DND-41 (cell line): ENCODE data around the gene MIEF2.

Experiments
- ATAC-seq: fragments of 200-7000 bp; cut with Tn5 transposase; 3 replicates; pipeline ENCODE4 v1.9.1; 2021; ENCODE audit warnings: low read depth; ENCODE audit not compliant: insufficient read depth
- DNase-seq: peaks from one replicate; pipeline ENCODE4 v3.0.0-alpha.2; 2020
- H2AFZ ChIP-seq: 2 replicates; pipeline ENCODE4 v1.6.0; 2012; ENCODE audit warnings: low read depth, low read length
- H3K27ac ChIP-seq: 2 replicates; pipeline ENCODE4 v1.5.1; 2012; ENCODE audit warnings: low read length, inconsistent platforms
- H3K27me3 ChIP-seq: fragments of 200-600 bp; sonication (generic); 2 replicates; pipeline ENCODE4 v1.6.0; 2012; ENCODE audit warnings: low read length, mild to moderate bottlenecking, inconsistent platforms; ENCODE audit not compliant: insufficient read depth, poor library complexity
- H3K36me3 ChIP-seq: 2 replicates; pipeline ENCODE4 v1.5.1; 2012; ENCODE audit warnings: low read length, inconsistent platforms; ENCODE audit not compliant: insufficient read depth
- H3K4me1 ChIP-seq: 2 replicates; pipeline ENCODE4 v1.5.1; 2012; ENCODE audit warnings: mild to moderate bottlenecking, low read length; ENCODE audit not compliant: insufficient read depth
- H3K4me2 ChIP-seq: 2 replicates; pipeline ENCODE4 v1.6.0; 2012; ENCODE audit warnings: mild to moderate bottlenecking, moderate library complexity, low read length, inconsistent platforms; ENCODE audit not compliant: insufficient read depth
- H3K4me3 ChIP-seq, 2 experiments: fragments of 200-600 bp in 1 of 2; shearing (Covaris generic) in 1 of 2; 2 replicates each; pipeline ENCODE4 v1.5.1; 2012 to 2016; ENCODE audit warnings: inconsistent platforms in 2 of 2, low read length in 2 of 2, mild to moderate bottlenecking in 2 of 2, low read depth in 1 of 2, moderate library complexity in 1 of 2
- H3K79me2 ChIP-seq: 2 replicates; pipeline ENCODE4 v1.6.0; 2012; ENCODE audit warnings: low read length, inconsistent platforms; ENCODE audit not compliant: insufficient read depth
- H3K9ac ChIP-seq: 2 replicates; pipeline ENCODE4 v1.6.0; 2012; ENCODE audit warnings: low read depth, mild to moderate bottlenecking, inconsistent platforms, low read length, moderate library complexity
- H3K9me3 ChIP-seq: 2 replicates; pipeline ENCODE4 v1.5.1; 2012; ENCODE audit warnings: low read length, moderate library complexity, mild to moderate bottlenecking, inconsistent platforms; ENCODE audit not compliant: insufficient read depth, severe bottlenecking
- H4K20me1 ChIP-seq: 2 replicates; pipeline ENCODE4 v1.6.0; 2012; ENCODE audit warnings: low read length; ENCODE audit not compliant: insufficient read depth
- CTCF ChIP-seq: IDR thresholded peaks from 2 replicates; pipeline ENCODE4 v1.5.1; 2012; ENCODE audit warnings: borderline replicate concordance, low read length, moderate library complexity, mild to moderate bottlenecking; ENCODE audit not compliant: poor library complexity, severe bottlenecking; ENCODE audit errors: extremely low read depth
- EZH2 ChIP-seq: IDR thresholded peaks from 3 replicates; pipeline ENCODE4 v1.6.1; 2012; ENCODE audit warnings: borderline replicate concordance, low read depth, mild to moderate bottlenecking, moderate library complexity, low read length, inconsistent platforms; ENCODE audit not compliant: severe bottlenecking

Gene MIEF2

DNA sequence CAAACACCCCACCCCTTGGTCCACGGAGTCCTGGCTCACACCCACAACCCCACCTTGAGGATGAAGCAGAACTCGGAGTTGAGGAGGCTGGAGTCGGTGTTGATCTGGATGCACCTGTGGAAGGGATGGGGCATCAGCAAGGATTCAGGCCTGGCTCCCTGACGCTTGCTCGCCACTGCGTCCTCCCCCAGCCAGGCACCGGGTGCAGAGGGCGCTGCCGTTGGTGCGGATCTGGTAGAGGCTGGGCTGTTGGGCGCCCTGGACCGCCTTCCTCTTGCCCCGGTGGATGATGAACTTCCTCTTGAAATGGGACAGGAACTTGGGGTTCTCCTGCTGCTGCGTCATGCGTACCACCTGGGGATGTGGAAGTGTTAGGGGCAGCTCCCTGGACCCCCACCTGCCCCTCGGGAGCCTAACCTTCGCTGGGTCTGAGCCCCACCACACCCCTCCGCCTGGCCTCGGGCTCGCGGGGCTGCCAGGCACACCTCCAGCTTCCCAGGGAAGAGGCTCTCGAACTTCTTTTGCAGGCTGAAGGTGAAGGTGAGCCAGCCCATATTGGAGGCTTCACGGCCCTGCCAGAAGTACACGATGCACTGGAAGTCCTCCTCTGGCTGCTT lies 14.2 kb upstream of the MIEF2 start:
- DNase-seq: no peak
- H3K4me2 ChIP-seq: no peak overlapping the region
- ATAC-seq: no peak
- no peak overlapping the region for H2AFZ ChIP-seq
- H3K27me3 ChIP-seq: no peaks in the 10 kb centered on the region
- H3K4me1 ChIP-seq: no peaks in the 10 kb centered on the region
- no peaks in the 10 kb centered on the region for H3K79me2 ChIP-seq
- H3K4me3 ChIP-seq: no peak overlapping the region
- H4K20me1 ChIP-seq: peaks cover 11% of the 10 kb centered on the region
- no peak overlapping the region for H3K27ac ChIP-seq
- H3K9ac ChIP-seq: no peak overlapping the region
- no peaks in the 10 kb centered on the region for H3K9me3 ChIP-seq
- peaks cover 88% of the 10 kb centered on the region for H3K36me3 ChIP-seq
- TF ChIP-seq EZH2 (no peak), CTCF (no peak)

GRCh38 chr17:18246880-18247612 lies 13.4 kb upstream of the MIEF2 start:
- Histone ChIP-seq H3K4me2 (no peak overlapping the region), H3K36me3 (peaks cover 88% of the 10 kb centered on the region), H3K9me3 (no peaks in the 10 kb centered on the region), H3K4me3 (no peak overlapping the region), H3K27me3 (no peaks in the 10 kb centered on the region), H3K9ac (no peak overlapping the region), H3K79me2 (no peaks in the 10 kb centered on the region), H4K20me1 (peaks cover 11% of the 10 kb centered on the region), H3K4me1 (no peaks in the 10 kb centered on the region), H3K27ac (no peak overlapping the region), H2AFZ (no peak overlapping the region)
- ATAC-seq: no peak
- no peak for TF ChIP-seq CTCF
- TF ChIP-seq EZH2: no peak
- DNase-seq: peak; percentile 41

DNA sequence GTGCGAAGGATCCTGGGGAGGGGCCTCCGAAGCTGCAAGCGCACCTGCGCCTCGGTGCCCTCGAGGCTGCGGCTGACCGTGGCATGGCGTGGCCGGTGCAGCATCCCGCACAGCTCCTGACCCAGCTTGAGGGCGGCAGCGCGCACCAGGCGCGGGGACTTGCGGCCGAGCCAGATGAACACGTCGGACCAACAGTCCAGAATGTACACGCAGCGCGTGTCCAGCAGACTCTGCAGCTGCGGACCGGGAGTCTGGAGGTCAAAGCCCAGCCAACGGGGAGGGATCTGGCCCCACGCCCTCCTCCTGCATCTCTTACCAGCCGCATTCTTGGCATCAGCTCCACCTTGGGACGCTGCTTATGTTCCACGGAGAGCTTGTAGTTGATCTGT lies 12.9 kb upstream of the MIEF2 start:
- Histone ChIP-seq H3K4me2 (no peak overlapping the region), H3K9ac (no peak overlapping the region), H3K4me3 (no peak overlapping the region), H4K20me1 (peaks cover 11% of the 10 kb centered on the region), H3K36me3 (peaks cover 88% of the 10 kb centered on the region), H3K79me2 (no peaks in the 10 kb centered on the region), H2AFZ (no peak overlapping the region), H3K4me1 (no peaks in the 10 kb centered on the region), H3K27ac (no peak overlapping the region), H3K27me3 (no peaks in the 10 kb centered on the region), H3K9me3 (no peaks in the 10 kb centered on the region)
- ATAC-seq (no peak), DNase-seq (no peak)
- no peak for TF ChIP-seq CTCF
- no peak for TF ChIP-seq EZH2

GRCh38 chr17:18248300-18248731 lies 12.1 kb upstream of the MIEF2 start:
- H3K27ac ChIP-seq: no peak overlapping the region
- ATAC-seq: peak; percentile 83
- no peaks in the 10 kb centered on the region for H3K9me3 ChIP-seq
- H3K4me2 ChIP-seq: no peak overlapping the region
- H3K27me3 ChIP-seq: no peaks in the 10 kb centered on the region
- H4K20me1 ChIP-seq: peaks cover 10% of the 10 kb centered on the region
- no peaks in the 10 kb centered on the region for H3K79me2 ChIP-seq
- H3K36me3 ChIP-seq: peaks cover 93% of the 10 kb centered on the region
- TF ChIP-seq EZH2 (no peak), CTCF (peak; percentile 82)
- H3K9ac ChIP-seq: no peak overlapping the region
- H3K4me1 ChIP-seq: no peaks in the 10 kb centered on the region
- no peak overlapping the region for H3K4me3 ChIP-seq
- no peak overlapping the region for H2AFZ ChIP-seq
- DNase-seq: peak; percentile 72
